Mucosa of descending colon (tissue), 3 donors: ENCODE measurements around the gene TXN. TPM values are rescaled to one million over a fixed set of nuclear protein-coding genes. Genes with fewer than 3 reads are reported as not detected.
A peak's percentile ranks its signal among the peaks of the same experiment; 100 is the strongest.

Experiments
- ATAC-seq: fragments of 200-7000 bp; cut with Tn5 transposase; one replicate; pipeline ENCODE4 v1.9.1; 2020; ENCODE audit warnings: mild to moderate bottlenecking, moderate library complexity
- DNase-seq, 3 donors: peaks; one replicate each; pipeline ENCODE4 v3.0.0-alpha.2; 2020
- H3K36me3 ChIP-seq: fragments of 200-600 bp; one replicate; pipeline ENCODE4 v1.8.0; 2021; ENCODE audit warnings: low read depth, mild to moderate bottlenecking
- H3K4me1 ChIP-seq: fragments of 200-600 bp; one replicate; pipeline ENCODE4 v1.8.0; 2021; ENCODE audit warnings: low read depth, mild to moderate bottlenecking
- H3K4me3 ChIP-seq: fragments of 200-600 bp; one replicate; pipeline ENCODE4 v1.8.0; 2021; ENCODE audit warnings: mild to moderate bottlenecking
- H3K9me3 ChIP-seq: fragments of 200-600 bp; one replicate; pipeline ENCODE4 v1.8.0; 2021; ENCODE audit warnings: mild to moderate bottlenecking
- CTCF ChIP-seq: fragments of 200-600 bp; IDR thresholded peaks from one replicate; pipeline ENCODE4 v1.8.0; 2022; ENCODE audit warnings: antibody characterized with exemption, mild to moderate bottlenecking
- intact Hi-C, 2 donors: fragments of 100-400 bp; cut with DNase I in 1 of 2; cut with micrococcal nuclease in 1 of 2; formaldehyde crosslinking; loops; one replicate each; pipeline versions ENCODE4 v1.11.0 to v1.11.1; 2022; cut with DNase I, micrococcal nuclease
- total RNA-seq, 3 donors: library from RNA; stranded (reverse); fragmentation: NEBNext Ultra II Directional in 2 of 3; extraction: Animal tissue kit (Norgen Biotek cat#: 25700) in 2 of 3; gene quantifications; one replicate each; pipeline versions ENCODE4 v1.2.1 to v1.2.4, GENCODE V29; 2021 to 2023
- donor health status: DM: no; HTN: no; CAD: no; lungs with moderate emphysema.
- donor health status: DM: no; HTN: no; CAD: no.
- donor health status: DM: no; HTN: yes; CAD: no.

Gene TXN
- total RNA-seq, 3 donors from 2014 or later: 228 to 441 (median 422) TPM

- ATAC-seq: no peak
- intact Hi-C loops: no loop called here
- no peaks in the 10 kb centered on the region for H3K9me3 ChIP-seq
- DNase-seq: no peak
- no peak for TF ChIP-seq CTCF
- H3K36me3 ChIP-seq: no peaks in the 10 kb centered on the region
- no peaks in the 10 kb centered on the region for H3K4me1 ChIP-seq
- no peak overlapping the region for H3K4me3 ChIP-seq
Measured at GRCh38 chr9:110290001-110290400, 33.7 kb upstream of the TXN start.

- Histone ChIP-seq H3K9me3 (no peaks in the 10 kb centered on the region), H3K4me3 (no peak overlapping the region), H3K4me1 (no peaks in the 10 kb centered on the region), H3K36me3 (no peaks in the 10 kb centered on the region)
- DNase-seq (no peak), ATAC-seq (no peak)
- TF ChIP-seq CTCF: no peak
- intact Hi-C loops: no loop called here
Measured at GRCh38 chr9:110288503-110288902, 32.2 kb upstream of the TXN start.

GRCh38 chr9:110287289-110287680 is 31.0 kb upstream of the TXN start:
- H3K9me3 ChIP-seq: no peaks in the 10 kb centered on the region
- intact Hi-C loops: no loop called here
- no peak for ATAC-seq
- DNase-seq: no peak
- TF ChIP-seq CTCF: no peak
- H3K4me1 ChIP-seq: peaks cover 3% of the 10 kb centered on the region
- H3K36me3 ChIP-seq: no peaks in the 10 kb centered on the region
- no peak overlapping the region for H3K4me3 ChIP-seq

- peak; percentile 83 for ATAC-seq
- peaks cover 8% of the 10 kb centered on the region for H3K4me1 ChIP-seq
- H3K9me3 ChIP-seq: no peaks in the 10 kb centered on the region
- DNase-seq: peak in 2 of 3 donors; percentile 37 to 57
- H3K4me3 ChIP-seq: no peak overlapping the region
- TF ChIP-seq CTCF: no peak
- intact Hi-C loops: no loop called here
- no peaks in the 10 kb centered on the region for H3K36me3 ChIP-seq
Measured at GRCh38 chr9:110284211-110284844, 28.0 kb upstream of the TXN start.

- no peaks in the 10 kb centered on the region for H3K9me3 ChIP-seq
- no peaks in the 10 kb centered on the region for H3K36me3 ChIP-seq
- DNase-seq (no peak), ATAC-seq (peak; percentile 62)
- intact Hi-C loops: no loop called here
- TF ChIP-seq CTCF: no peak
- H3K4me1 ChIP-seq: peaks cover 8% of the 10 kb centered on the region
- H3K4me3 ChIP-seq: no peak overlapping the region
Measured at GRCh38 chr9:110283751-110284150, 27.4 kb upstream of the TXN start.

- ATAC-seq: peak; percentile 37
- no peak for TF ChIP-seq CTCF
- DNase-seq: no peak
Measured at GRCh38 chr9:110282739-110283081, 26.4 kb upstream of the TXN start.

More at GRCh38 chr9:110282739-110283081, 26.4 kb upstream of the TXN start:
- intact Hi-C loops: no loop called here
- no peaks in the 10 kb centered on the region for H3K9me3 ChIP-seq
- H3K36me3 ChIP-seq: no peaks in the 10 kb centered on the region
- H3K4me3 ChIP-seq: no peak overlapping the region
- H3K4me1 ChIP-seq: peaks cover 8% of the 10 kb centered on the region
